Caco-2 (cell line): ENCODE measurements around the gene GJA3. TPM values are rescaled to one million over a fixed set of nuclear protein-coding genes. Genes with fewer than 3 reads are reported as not detected.
A peak's percentile ranks its signal among the peaks of the same experiment; 100 is the strongest.

Experiments used
- BruUV-seq: library from RNA; stranded (reverse); fragments of 400-500 nt; replicated peaks from 2 replicates; lab custom pipeline; 2021; lab: Mats Ljungman, UMichigan
- CTCF ChIA-PET: fragments of 300-600 bp; sonication (Branson Sonifier 250); formaldehyde crosslinking; loops from one replicate; lab custom pipeline; 2022; ENCODE audit warnings: antibody characterized with exemption; lab: Charles Lee
- POLR2A ChIA-PET: fragments of 300-600 bp; sonication (Branson Sonifier 250); formaldehyde crosslinking; loops from one replicate; lab custom pipeline; 2022; ENCODE audit warnings: antibody characterized with exemption; lab: Charles Lee
- DNase-seq, 2 experiments: peaks; one replicate each; pipeline versions ENCODE4 v3.0.0 to v3.0.0-alpha.2; 2020 to 2022
- H3K27me3 ChIP-seq: replicated peaks from 2 replicates; pipeline ENCODE4 v1.6.0; 2011; ENCODE audit warnings: low read length; ENCODE audit not compliant: control insufficient read depth, insufficient read depth
- H3K36me3 ChIP-seq: 2 replicates; pipeline ENCODE4 v1.5.1; 2011; ENCODE audit warnings: low read length; ENCODE audit not compliant: control insufficient read depth, insufficient read depth
- H3K4me1 ChIP-seq: fragments of 250-450 bp; sonication (Bioruptor Pico); 2 replicates; pipeline ENCODE4 v1.5.1; 2020; ENCODE audit warnings: mild to moderate bottlenecking
- H3K4me3 ChIP-seq: 2 replicates; pipeline ENCODE4 v1.5.1; 2011; ENCODE audit warnings: low read depth, mild to moderate bottlenecking, control low read depth, low read length
- H3K9me3 ChIP-seq: fragments of 250-450 bp; sonication (Bioruptor Pico); 2 replicates; pipeline ENCODE4 v1.5.1; 2020; ENCODE audit warnings: mild to moderate bottlenecking, moderate library complexity
- H3K27ac Mint-ChIP-seq: one replicate; pipeline ENCODE4 v1.8.0; 2022; ENCODE audit warnings: mixed read lengths; ENCODE audit not compliant: unreplicated experiment
- H3K27me3 Mint-ChIP-seq: one replicate; pipeline ENCODE4 v1.8.0; 2022; ENCODE audit warnings: mixed read lengths; ENCODE audit not compliant: insufficient read depth, unreplicated experiment
- H3K36me3 Mint-ChIP-seq: one replicate; pipeline ENCODE4 v1.8.0; 2022; ENCODE audit warnings: mild to moderate bottlenecking, mixed read lengths; ENCODE audit not compliant: insufficient read depth, unreplicated experiment
- H3K4me1 Mint-ChIP-seq: one replicate; pipeline ENCODE4 v1.8.0; 2022; ENCODE audit warnings: low read depth, mixed read lengths; ENCODE audit not compliant: unreplicated experiment
- H3K4me3 Mint-ChIP-seq: one replicate; pipeline ENCODE4 v1.8.0; 2022; ENCODE audit warnings: mild to moderate bottlenecking, moderate library complexity, mixed read lengths; ENCODE audit not compliant: unreplicated experiment
- H3K9me3 Mint-ChIP-seq: one replicate; pipeline ENCODE4 v1.8.0; 2022; ENCODE audit warnings: mixed read lengths; ENCODE audit not compliant: unreplicated experiment
- intact Hi-C: fragments of 100-400 bp; cut with micrococcal nuclease; formaldehyde crosslinking; loops from one replicate; pipeline ENCODE4 v1.10.0; 2022; ENCODE audit not compliant: unreplicated experiment
- total RNA-seq: library from RNA; stranded (reverse); gene quantifications from 2 replicates; pipeline ENCODE4 v1.2.3, GENCODE V29; 2022
- TF ChIP-seq, protein P1 (sequence below), 2 experiments: fragments of 200-600 bp in 1 of 2; IDR thresholded peaks; 1 replicate in 1 of 2; 2 replicates in 1 of 2; pipeline versions ENCODE4 v1.5.1 to v1.8.0; 2011 to 2022; ENCODE audit warnings: antibody characterized with exemption in 1 of 2, control low read depth in 1 of 2, inconsistent platforms in 1 of 2, low read depth in 1 of 2, low read length in 1 of 2, mild to moderate bottlenecking in 1 of 2, moderate library complexity in 1 of 2; ENCODE audit not compliant: insufficient read depth in 1 of 2, severe bottlenecking in 1 of 2, unreplicated experiment in 1 of 2

The GJA3 gene
- total RNA-seq, 1 experiment from 2014 or later, result 0.11 TPM

DNA sequence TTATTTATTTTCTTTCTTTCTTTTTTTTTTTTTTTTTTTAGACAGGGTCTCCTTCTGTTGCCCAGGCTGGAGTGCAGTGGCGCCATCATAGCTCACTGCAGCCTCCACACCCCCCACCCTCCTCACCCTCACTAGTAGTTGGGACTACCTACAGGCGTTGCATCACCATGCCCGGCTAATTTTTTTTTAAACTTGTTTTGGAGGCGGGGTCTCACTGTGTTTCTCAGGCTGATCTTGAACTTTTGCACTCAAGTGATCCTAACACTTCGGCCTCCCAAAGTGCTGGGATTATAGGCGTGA is 33.6 kb downstream of the GJA3 start:
- TF ChIP-seq, protein P1, sequence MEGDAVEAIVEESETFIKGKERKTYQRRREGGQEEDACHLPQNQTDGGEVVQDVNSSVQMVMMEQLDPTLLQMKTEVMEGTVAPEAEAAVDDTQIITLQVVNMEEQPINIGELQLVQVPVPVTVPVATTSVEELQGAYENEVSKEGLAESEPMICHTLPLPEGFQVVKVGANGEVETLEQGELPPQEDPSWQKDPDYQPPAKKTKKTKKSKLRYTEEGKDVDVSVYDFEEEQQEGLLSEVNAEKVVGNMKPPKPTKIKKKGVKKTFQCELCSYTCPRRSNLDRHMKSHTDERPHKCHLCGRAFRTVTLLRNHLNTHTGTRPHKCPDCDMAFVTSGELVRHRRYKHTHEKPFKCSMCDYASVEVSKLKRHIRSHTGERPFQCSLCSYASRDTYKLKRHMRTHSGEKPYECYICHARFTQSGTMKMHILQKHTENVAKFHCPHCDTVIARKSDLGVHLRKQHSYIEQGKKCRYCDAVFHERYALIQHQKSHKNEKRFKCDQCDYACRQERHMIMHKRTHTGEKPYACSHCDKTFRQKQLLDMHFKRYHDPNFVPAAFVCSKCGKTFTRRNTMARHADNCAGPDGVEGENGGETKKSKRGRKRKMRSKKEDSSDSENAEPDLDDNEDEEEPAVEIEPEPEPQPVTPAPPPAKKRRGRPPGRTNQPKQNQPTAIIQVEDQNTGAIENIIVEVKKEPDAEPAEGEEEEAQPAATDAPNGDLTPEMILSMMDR (IDR thresholded peaks at IDR 0.05; ENCODE audit: insufficient read depth in 1 of 2, low read depth in 1 of 2, low read length in 1 of 2, severe bottlenecking in 1 of 2, unreplicated experiment in 1 of 2), result no peak
- Histone ChIP-seq H3K4me1 (no peaks in the 10 kb centered on the region), H3K4me3 (peak overlapping the region; percentile 81), H3K27me3 (no peaks in the 10 kb centered on the region), H3K9me3 (no peaks in the 10 kb centered on the region), H3K36me3 (no peaks in the 10 kb centered on the region)
- CTCF ChIA-PET, result interaction anchor here (1.1 to 1.9 kb wide), 8 partner anchors 8 to 92 kb away, joined by 3 to 11 read pairs (median 4); partner anchors contain the start of gene GJA3
- no TSS peak for BruUV-seq
- POLR2A ChIA-PET, result interaction anchor here (0.6 kb wide), 1 partner anchor 214 kb away, joined by 3 read pairs; no protein-coding TSS in a partner anchor
- Mint-ChIP-seq H3K27ac (no peak overlapping the region), H3K9me3 (no peaks in the 10 kb centered on the region), H3K4me3 (peak overlapping the region; percentile 64), H3K36me3 (peaks cover 5% of the 10 kb centered on the region), H3K4me1 (peaks cover 6% of the 10 kb centered on the region), H3K27me3 (peaks cover 3% of the 10 kb centered on the region)
- intact Hi-C loops, result no loop called here
- no peak for DNase-seq

DNA sequence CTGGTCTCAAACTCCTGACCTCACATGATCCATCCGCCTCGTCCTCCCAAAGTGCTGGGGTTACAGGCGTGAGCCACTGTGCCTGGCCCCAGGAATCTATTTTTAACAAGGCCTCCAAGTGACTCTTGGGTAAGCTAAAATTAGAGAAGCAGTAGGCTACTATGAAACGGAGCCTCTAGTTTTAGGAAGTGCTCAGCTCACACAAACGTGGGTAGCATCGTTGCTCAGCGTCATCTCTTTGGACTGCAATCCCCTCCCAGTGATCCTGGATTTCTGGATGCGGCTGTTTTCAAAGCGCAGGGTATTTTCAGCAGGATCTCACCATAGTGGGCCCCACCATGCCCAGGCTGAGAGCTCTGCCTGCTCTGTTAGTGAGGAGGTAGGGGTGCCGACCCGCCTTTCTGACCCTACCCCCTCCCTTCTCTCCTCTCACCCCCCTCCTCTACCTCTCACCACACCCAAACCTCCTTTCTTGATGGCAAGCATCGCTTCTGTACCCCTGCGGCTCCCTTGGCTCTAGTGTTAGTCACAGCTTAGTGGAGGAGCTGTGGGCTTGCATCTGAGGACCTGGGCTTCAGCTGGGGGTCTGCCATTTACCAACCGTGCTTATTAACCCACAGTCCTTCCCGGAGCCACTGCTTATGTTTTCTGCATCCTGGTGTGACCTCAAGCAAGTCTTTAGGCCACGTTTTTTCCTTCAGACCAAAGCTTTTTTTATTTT is 34.2 kb downstream of the GJA3 start:
- intact Hi-C loops, result no loop called here
- H3K27me3 Mint-ChIP-seq, result peaks cover 3% of the 10 kb centered on the region
- TF ChIP-seq, protein P1 (IDR thresholded peaks at IDR 0.05; ENCODE audit: insufficient read depth in 1 of 2, low read depth in 1 of 2, low read length in 1 of 2, severe bottlenecking in 1 of 2, unreplicated experiment in 1 of 2), result no peak
- Histone ChIP-seq H3K36me3 (no peaks in the 10 kb centered on the region), H3K27me3 (no peaks in the 10 kb centered on the region), H3K9me3 (no peaks in the 10 kb centered on the region), H3K4me3 (no peak overlapping the region), H3K4me1 (peaks cover 2% of the 10 kb centered on the region; the same call in 1 of the 2 replicates)
- POLR2A ChIA-PET, result interaction anchor here (0.6 kb wide), 1 partner anchor 214 kb away, joined by 3 read pairs; no protein-coding TSS in a partner anchor
- no peak overlapping the region for H3K27ac Mint-ChIP-seq
- CTCF ChIA-PET, result interaction anchor here (1.1 kb wide), 1 partner anchor 52 kb away, joined by 4 read pairs; no protein-coding TSS in a partner anchor
- DNase-seq, result peak in 1 of 2 experiments; percentile 27
- peaks cover 6% of the 10 kb centered on the region for H3K4me1 Mint-ChIP-seq
- peaks cover 5% of the 10 kb centered on the region for H3K36me3 Mint-ChIP-seq
- no TSS peak for BruUV-seq
- H3K9me3 Mint-ChIP-seq, result no peaks in the 10 kb centered on the region
- H3K4me3 Mint-ChIP-seq, result no peak overlapping the region

DNA sequence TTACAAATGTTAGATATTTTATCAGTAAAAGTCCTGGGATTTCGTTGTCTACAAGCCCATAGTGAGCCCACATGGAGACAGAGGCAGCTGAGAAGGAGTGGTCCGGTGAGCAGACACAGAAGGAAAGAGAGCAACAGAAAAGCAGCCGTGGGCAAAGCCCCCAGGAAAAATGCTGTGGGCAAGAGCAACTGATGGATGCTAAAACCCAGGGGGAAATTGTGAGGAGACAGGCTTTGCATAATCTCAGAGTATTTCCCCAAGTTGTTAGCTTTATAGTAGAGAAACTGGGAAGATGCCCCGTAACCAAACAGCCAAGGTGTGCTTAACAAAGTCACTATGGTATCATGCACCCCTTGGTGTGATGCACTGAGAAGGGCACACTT is 35.1 kb downstream of the GJA3 start:
- H3K27me3 ChIP-seq, result no peaks in the 10 kb centered on the region
- DNase-seq, result peak in 1 of 2 experiments; percentile 20
- Mint-ChIP-seq H3K4me1 (peaks cover 6% of the 10 kb centered on the region), H3K27ac (no peak overlapping the region), H3K27me3 (peaks cover 3% of the 10 kb centered on the region), H3K9me3 (no peaks in the 10 kb centered on the region), H3K4me3 (no peak overlapping the region), H3K36me3 (peaks cover 12% of the 10 kb centered on the region)
- CTCF ChIA-PET, result no interaction called here
- H3K4me1 ChIP-seq, result peaks cover 7% of the 10 kb centered on the region
- H3K4me3 ChIP-seq, result no peak overlapping the region
- intact Hi-C loops, result no loop called here
- TF ChIP-seq, protein P1 (IDR thresholded peaks at IDR 0.05; ENCODE audit: insufficient read depth in 1 of 2, low read depth in 1 of 2, low read length in 1 of 2, severe bottlenecking in 1 of 2, unreplicated experiment in 1 of 2), result no peak
- BruUV-seq, result no TSS peak
- POLR2A ChIA-PET, result no interaction called here
- no peaks in the 10 kb centered on the region for H3K9me3 ChIP-seq
- H3K36me3 ChIP-seq, result no peaks in the 10 kb centered on the region
